H1 (cell line): ENCODE measurements around the gene CDS2. TPM values are rescaled to one million over a fixed set of nuclear protein-coding genes. Genes with fewer than 3 reads are reported as not detected.

Experiments
- CTCF ChIA-PET: fragments of 300-600 bp; sonication (Branson Sonifier 250); formaldehyde crosslinking; loops from one replicate; lab custom pipeline; 2021; ENCODE audit not compliant: partially characterized antibody; lab: Charles Lee
- POLR2A ChIA-PET: fragments of 300-600 bp; sonication (Branson Sonifier 250); formaldehyde crosslinking; loops from one replicate; lab custom pipeline; 2021; ENCODE audit warnings: inconsistent platforms; ENCODE audit not compliant: partially characterized antibody; lab: Charles Lee
- DNase-seq, 2 experiments: peaks; one replicate each; pipeline versions ENCODE4 v3.0.0 to v3.0.0-alpha.2; 2010 to 2022; ENCODE audit warnings: low spot score in 2 of 2, low read depth in 1 of 2, mixed read lengths in 1 of 2
- FAIRE-seq: peaks from 2 replicates; lab custom pipeline; 2011; peaks lifted over from hg19 to GRCh38; lab: Jason Lieb, UNC
- H2AFZ ChIP-seq: 2 replicates; pipeline ENCODE4 v1.8.1; 2012; ENCODE audit warnings: low read length, inconsistent platforms
- H2AK5ac ChIP-seq: 2 replicates; pipeline ENCODE4 v1.6.1; 2013; ENCODE audit warnings: low read depth, low read length
- H2BK120ac ChIP-seq: replicated peaks from 2 replicates; pipeline ENCODE3; 2013; ENCODE audit warnings: low read depth, low read length, inconsistent platforms
- H2BK12ac ChIP-seq: 2 replicates; pipeline ENCODE4 v1.6.1; 2013; ENCODE audit warnings: low read depth, low read length
- H2BK15ac ChIP-seq: 2 replicates; pipeline ENCODE4 v1.6.1; 2013; ENCODE audit warnings: low read length
- H2BK20ac ChIP-seq: 2 replicates; pipeline ENCODE4 v1.6.1; 2013; ENCODE audit warnings: low read length
- H2BK5ac ChIP-seq: 2 replicates; pipeline ENCODE4 v1.6.1; 2013; ENCODE audit warnings: low read depth, low read length
- H3K14ac ChIP-seq: 2 replicates; pipeline ENCODE4 v1.6.1; 2013; ENCODE audit warnings: inconsistent platforms; ENCODE audit not compliant: insufficient read length
- H3K18ac ChIP-seq: 2 replicates; pipeline ENCODE4 v1.6.1; 2013; ENCODE audit warnings: low read length; ENCODE audit errors: extremely low read depth
- H3K23ac ChIP-seq: 2 replicates; pipeline ENCODE4 v1.6.1; 2013; ENCODE audit warnings: inconsistent platforms; ENCODE audit not compliant: insufficient read length
- H3K23me2 ChIP-seq: 2 replicates; pipeline ENCODE4 v1.6.1; 2013; ENCODE audit warnings: low read depth, low read length
- H3K27ac ChIP-seq: 2 replicates; pipeline ENCODE4 v1.6.1; 2011; ENCODE audit warnings: low read depth, low read length, inconsistent platforms
- H3K27me3 ChIP-seq, 4 experiments: replicated peaks in 1 of 4; 1 replicate in 1 of 4; 2 replicates in 3 of 4; pipeline versions ENCODE4 v1.6.1 to v1.8.1; 2011 to 2013; ENCODE audit warnings: low read length in 3 of 4, mild to moderate bottlenecking in 3 of 4, inconsistent platforms in 2 of 4, mixed read lengths in 2 of 4, moderate library complexity in 1 of 4; ENCODE audit not compliant: control insufficient read depth in 3 of 4, insufficient read depth in 3 of 4; ENCODE audit errors: extremely low read depth in 1 of 4
- H3K36me3 ChIP-seq, 4 experiments: 2 replicates each; pipeline versions ENCODE4 v1.6.1 to v1.8.1; 2011 to 2013; ENCODE audit warnings: mild to moderate bottlenecking in 4 of 4, low read length in 3 of 4, moderate library complexity in 2 of 4, control low read depth in 1 of 4, inconsistent platforms in 1 of 4; ENCODE audit not compliant: insufficient read depth in 4 of 4, control insufficient read depth in 2 of 4
- H3K4ac ChIP-seq: replicated peaks from 2 replicates; pipeline ENCODE3; 2013; ENCODE audit warnings: low read length, low read depth, mixed read lengths, inconsistent platforms; ENCODE audit not compliant: insufficient read length
- H3K4me1 ChIP-seq, 4 experiments: replicated peaks in 1 of 4; 1 replicate in 1 of 4; 2 replicates in 3 of 4; pipeline versions ENCODE4 v1.6.1 to v1.8.1; 2011 to 2013; ENCODE audit warnings: low read length in 3 of 4, inconsistent platforms in 2 of 4, mixed read lengths in 1 of 4; ENCODE audit not compliant: insufficient read depth in 4 of 4, control insufficient read depth in 3 of 4
- H3K4me2 ChIP-seq, 2 experiments: 2 replicates each; pipeline versions ENCODE4 v1.6.1 to v1.8.1; 2011 to 2013; ENCODE audit warnings: low read depth in 2 of 2, low read length in 2 of 2, control low read depth in 1 of 2, inconsistent platforms in 1 of 2, mild to moderate bottlenecking in 1 of 2; ENCODE audit not compliant: insufficient read depth in 1 of 2
- H3K4me3 ChIP-seq, 4 experiments: fragments of 200-600, 300-600 bp in 1 of 4; sonication (generic), shearing (Covaris generic), sonication (Bioruptor Twin) in 1 of 4; 2 replicates each; pipeline versions ENCODE4 v1.5.1 to v1.8.1; 2011 to 2016; ENCODE audit warnings: low read length in 4 of 4, low read depth in 3 of 4, control low read depth in 2 of 4, inconsistent platforms in 2 of 4, mild to moderate bottlenecking in 2 of 4, mixed read lengths in 1 of 4, moderate library complexity in 1 of 4; ENCODE audit not compliant: insufficient read depth in 2 of 4; ENCODE audit errors: extremely low read depth in 1 of 4
- H3K56ac ChIP-seq: replicated peaks from 2 replicates; pipeline ENCODE3; 2013; ENCODE audit warnings: low read depth, mild to moderate bottlenecking, mixed read lengths, low read length, inconsistent platforms; ENCODE audit not compliant: insufficient read length
- H3K79me1 ChIP-seq: 2 replicates; pipeline ENCODE4 v1.6.1; 2013; ENCODE audit warnings: low read depth, low read length, control low read depth
- H3K79me2 ChIP-seq, 2 experiments: 2 replicates each; pipeline versions ENCODE4 v1.6.1 to v1.8.1; 2012 to 2013; ENCODE audit warnings: low read length in 2 of 2, mild to moderate bottlenecking in 2 of 2, inconsistent platforms in 1 of 2; ENCODE audit not compliant: insufficient read depth in 2 of 2, control insufficient read depth in 1 of 2
- H3K9ac ChIP-seq, 4 experiments: replicated peaks in 1 of 4; 1 replicate in 1 of 4; 2 replicates in 3 of 4; pipeline versions ENCODE4 v1.6.1 to v1.8.1; 2011 to 2013; ENCODE audit warnings: low read depth in 3 of 4, low read length in 3 of 4, control low read depth in 2 of 4, mild to moderate bottlenecking in 2 of 4, moderate library complexity in 2 of 4, inconsistent platforms in 1 of 4; ENCODE audit errors: extremely low read depth in 1 of 4
- H3K9me3 ChIP-seq, 2 experiments: 2 replicates each; pipeline versions ENCODE4 v1.6.1 to v1.8.1; 2012 to 2013; ENCODE audit warnings: mild to moderate bottlenecking in 2 of 2, moderate library complexity in 2 of 2, control low read depth in 1 of 2, inconsistent platforms in 1 of 2, low read depth in 1 of 2, low read length in 1 of 2, mixed read lengths in 1 of 2; ENCODE audit not compliant: insufficient read depth in 2 of 2
- H4K20me1 ChIP-seq, 2 experiments: replicated peaks in 1 of 2; 2 replicates each; pipeline versions ENCODE3 to v1.8.1; 2011 to 2013; ENCODE audit warnings: inconsistent platforms in 2 of 2, low read length in 2 of 2, mild to moderate bottlenecking in 1 of 2; ENCODE audit not compliant: insufficient read depth in 2 of 2, control insufficient read depth in 1 of 2
- H4K5ac ChIP-seq: 2 replicates; pipeline ENCODE4 v1.6.1; 2013; ENCODE audit warnings: low read length, low read depth, mixed read lengths, inconsistent platforms; ENCODE audit not compliant: insufficient read length
- H4K8ac ChIP-seq: 2 replicates; pipeline ENCODE4 v1.8.0; 2013; ENCODE audit warnings: mild to moderate bottlenecking, moderate library complexity, low read length, inconsistent platforms; ENCODE audit not compliant: insufficient read depth; ENCODE audit errors: extremely low read depth
- H4K91ac ChIP-seq: replicated peaks from 2 replicates; pipeline ENCODE3; 2013; ENCODE audit warnings: low read length, mixed read lengths, inconsistent platforms; ENCODE audit not compliant: insufficient read length
- WGBS, 2 experiments: shearing (Covaris generic) in 1 of 2; methylation state at CpG; one replicate each; pipeline versions ENCODE4 v1.1.6 to v1.1.7; 2013 to 2015; ENCODE audit warnings: low lambda C conversion rate in 2 of 2, mixed read lengths in 2 of 2, inconsistent platforms in 1 of 2, low coverage in 1 of 2, missing lambda C conversion rate in 1 of 2; ENCODE audit not compliant: insufficient replicate concordance in 2 of 2, insufficient coverage in 1 of 2, insufficient read length in 1 of 2; ENCODE audit errors: extremely low coverage in 1 of 2, missing lambda C conversion rate in 1 of 2; 5-methylcytosine and 5-hydroxymethylcytosine counted together
- polyA plus RNA-seq, 7 experiments: library from polyadenylated mRNA; depleted of rRNA in 3 of 7; stranded (reverse) in 5 of 7; unstranded in 2 of 7; fragments of >200 nt in 5 of 7; fragments of 200-250 nt in 2 of 7; gene quantifications; 1 replicate in 5 of 7; 2 replicates in 1 of 7; 4 replicates in 1 of 7; pipeline versions ENCODE4 v1.2.1 to v1.2.3, GENCODE V29; 2011 to 2013; ENCODE audit warnings: missing spikeins in 2 of 7, mixed read lengths in 2 of 7
- total RNA-seq: library from RNA; stranded (reverse); fragmentation: NEBNext Ultra II Directional; extraction: Animal tissue kit (Norgen Biotek cat#: 25700); gene quantifications from 2 replicates; pipeline ENCODE4 v1.2.1, GENCODE V29; 2021

Gene CDS2
- total and polyA plus RNA-seq, 2 of the 8 experiments (the other 6 are each of a cell fraction or from before 2014, with no cell fraction given): 54.0 to 56.2 TPM

DNA sequence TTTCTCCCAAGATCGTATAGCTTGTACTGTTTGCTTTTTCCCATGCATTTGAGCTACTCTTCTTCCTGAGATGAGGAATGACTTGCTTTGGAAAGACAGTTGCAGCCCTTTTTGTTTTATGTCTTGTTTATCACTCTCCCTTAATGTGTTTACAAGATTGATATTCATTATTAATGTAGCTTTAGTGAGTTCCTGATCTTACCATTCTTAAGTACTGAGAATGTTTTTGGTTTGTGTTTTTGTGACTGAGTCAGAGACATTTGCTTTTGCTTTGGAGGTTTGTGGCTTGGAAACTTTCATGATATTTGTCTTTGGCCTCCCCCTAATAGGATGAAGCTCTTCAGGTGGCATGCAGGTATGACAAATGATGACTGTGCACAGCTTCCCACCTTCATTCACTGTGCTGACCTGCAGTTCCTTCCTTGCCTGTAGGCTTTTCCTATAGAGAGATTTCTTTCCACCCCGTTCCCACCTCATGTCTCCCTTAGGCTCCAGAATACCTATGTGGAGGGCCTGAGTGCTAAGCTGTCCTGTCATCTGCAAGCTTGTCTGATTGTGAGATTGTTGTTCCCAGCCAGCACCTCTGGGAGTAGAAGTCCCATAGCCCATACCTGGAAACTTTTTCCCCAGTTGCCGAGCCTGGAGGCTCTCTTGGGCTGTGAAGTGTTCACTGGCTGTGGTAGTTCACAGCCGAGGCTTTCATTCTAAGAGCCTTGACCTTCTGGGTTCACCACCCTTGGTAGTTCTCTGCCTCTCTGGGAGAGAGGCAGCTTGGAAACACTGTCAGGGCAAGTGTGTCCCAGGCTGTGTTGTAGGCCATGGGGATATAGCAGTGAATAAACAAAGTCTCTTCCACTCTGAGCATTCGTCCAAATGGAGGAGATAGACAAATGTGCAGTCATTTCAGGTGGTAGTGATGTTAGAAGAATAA, 27.1 kb downstream of the CDS2 start:
- Histone ChIP-seq H4K91ac (no peak overlapping the region), H2BK12ac (no peak overlapping the region), H2BK20ac (no peak overlapping the region), H3K79me1 (peaks cover 7% of the 10 kb centered on the region), H2BK15ac (no peak overlapping the region), H3K4me2 (no peak overlapping the region), H4K20me1 (no peaks in the 10 kb centered on the region), H4K5ac (no peak overlapping the region), H3K23me2 (no peaks in the 10 kb centered on the region; the same call in 1 of the 2 replicates), H3K36me3 (no peaks in the 10 kb centered on the region), H3K4me3 (no peak overlapping the region), H3K79me2 (peaks cover 0 to 63% of the 10 kb centered on the region in 2 experiments), H2BK5ac (no peak overlapping the region), H2AFZ (no peak overlapping the region), H3K27me3 (no peaks in the 10 kb centered on the region), H3K27ac (no peak overlapping the region), H3K4me1 (peaks cover 0 to 2% (median 0%) of the 10 kb centered on the region in 4 experiments; a peak in 2 of 7 replicates), H3K14ac (no peak overlapping the region), H3K9ac (no peak overlapping the region), H3K56ac (no peak overlapping the region), H3K23ac (no peak overlapping the region), H3K18ac (no peak overlapping the region), H2AK5ac (no peak overlapping the region), H2BK120ac (no peak overlapping the region), H3K9me3 (no peaks in the 10 kb centered on the region), H3K4ac (no peak overlapping the region), H4K8ac (no peak overlapping the region)
- WGBS, 2 experiments: 86% methylated on average over 5 of the region's 5 CpGs; no CpG with 5 or more reads in 1 of the 2 experiments
- ChIA-PET CTCF (interaction anchor here (0.5 to 3.8 kb wide), 6 partner anchors 13 to 39 kb away, joined by 3 to 16 read pairs (median 12); partner anchors contain the start of genes CDS2 and PCNA), POLR2A (interaction anchor here (0.6 to 1.9 kb wide), 4 partner anchors 11 to 664 kb away, joined by 3 to 8 read pairs (median 5); partner anchors contain the start of gene PCNA)
- FAIRE-seq (no peak), DNase-seq (no peak)
